Liver (tissue), 9 donors: ENCODE results near the gene RNF151. TPM values are rescaled to one million over a fixed set of nuclear protein-coding genes. Genes with fewer than 3 reads are reported as not detected.

Experiments used
- DNase-seq: peaks from one replicate; pipeline ENCODE4 v3.0.0-alpha.2; 2017; ENCODE audit warnings: low spot score
- H3K27ac ChIP-seq, 2 donors: one replicate each; pipeline ENCODE4 v1.7.0; 2013; ENCODE audit warnings: inconsistent platforms in 2 of 2, low read length in 2 of 2, control low read depth in 1 of 2, low read depth in 1 of 2, mild to moderate bottlenecking in 1 of 2
- H3K27me3 ChIP-seq, 4 donors: one replicate each; pipeline versions ENCODE4 v1.6.1 to v1.7.0; 2013; ENCODE audit warnings: low read length in 3 of 4, inconsistent platforms in 1 of 4, mild to moderate bottlenecking in 1 of 4, moderate library complexity in 1 of 4; ENCODE audit not compliant: control insufficient read depth in 4 of 4, insufficient read depth in 4 of 4
- H3K36me3 ChIP-seq, 4 donors: one replicate each; pipeline versions ENCODE4 v1.6.1 to v1.7.0; 2013; ENCODE audit warnings: low read length in 3 of 4, mild to moderate bottlenecking in 3 of 4, low read depth in 1 of 4, moderate library complexity in 1 of 4; ENCODE audit not compliant: control insufficient read depth in 4 of 4, insufficient read depth in 3 of 4
- H3K4me1 ChIP-seq, 4 donors: one replicate each; pipeline versions ENCODE4 v1.6.1 to v1.7.0; 2013; ENCODE audit warnings: low read length in 3 of 4, mild to moderate bottlenecking in 3 of 4, moderate library complexity in 1 of 4; ENCODE audit not compliant: control insufficient read depth in 4 of 4, insufficient read depth in 4 of 4
- H3K4me3 ChIP-seq, 3 donors: one replicate each; pipeline versions ENCODE4 v1.6.1 to v1.7.0; 2013; ENCODE audit warnings: low read length in 3 of 3, control low read depth in 1 of 3, low read depth in 1 of 3, mild to moderate bottlenecking in 1 of 3
- H3K9ac ChIP-seq, 2 donors: one replicate each; pipeline ENCODE4 v1.7.0; 2013; ENCODE audit warnings: low read length in 2 of 2, mild to moderate bottlenecking in 2 of 2, moderate library complexity in 2 of 2, control low read depth in 1 of 2, low read depth in 1 of 2
- H3K9me3 ChIP-seq, 4 donors: one replicate each; pipeline versions ENCODE4 v1.6.1 to v1.7.0; 2013; ENCODE audit warnings: low read length in 3 of 4; ENCODE audit not compliant: control insufficient read depth in 4 of 4
- CTCF ChIP-seq: fragments of 150-350 bp; IDR thresholded peaks from 2 replicates; pipeline ENCODE4 v1.5.1; 2017; ENCODE audit warnings: improper control_type of control experiment, low read depth, low read length; ENCODE audit not compliant: missing input control
- EGR1 ChIP-seq, 2 donors: IDR thresholded peaks; 2 replicates each; pipeline ENCODE4 v1.6.1; 2016 to 2018; ENCODE audit warnings: antibody characterized with exemption in 2 of 2, low read depth in 2 of 2
- FOXA1 ChIP-seq: IDR thresholded peaks from 2 replicates; pipeline ENCODE4 v1.6.1; 2016; ENCODE audit warnings: antibody characterized with exemption
- FOXA2 ChIP-seq: IDR thresholded peaks from 2 replicates; pipeline ENCODE4 v1.6.1; 2016; ENCODE audit warnings: antibody characterized with exemption
- GABPA ChIP-seq, 2 donors: IDR thresholded peaks in 1 of 2; conservative IDR thresholded peaks in 1 of 2; 2 replicates each; pipeline ENCODE4 v1.6.1; 2016; ENCODE audit warnings: antibody characterized with exemption in 2 of 2, mild to moderate bottlenecking in 1 of 2, moderate library complexity in 1 of 2
- HNF4A ChIP-seq, 2 donors: conservative IDR thresholded peaks; 2 replicates each; pipeline ENCODE4 v1.6.1; 2016; ENCODE audit warnings: antibody characterized with exemption in 2 of 2, mild to moderate bottlenecking in 2 of 2
- REST ChIP-seq: IDR thresholded peaks from 2 replicates; pipeline ENCODE4 v1.6.1; 2016; ENCODE audit warnings: antibody characterized with exemption, mild to moderate bottlenecking
- RXRA ChIP-seq, 2 donors: IDR thresholded peaks; 2 replicates each; pipeline ENCODE4 v1.6.1; 2017 to 2018; ENCODE audit warnings: antibody characterized with exemption in 2 of 2, mild to moderate bottlenecking in 1 of 2
- SP1 ChIP-seq: IDR thresholded peaks from 2 replicates; pipeline ENCODE4 v1.6.1; 2018; ENCODE audit warnings: antibody characterized with exemption, mild to moderate bottlenecking
- TAF1 ChIP-seq: conservative IDR thresholded peaks from 2 replicates; pipeline ENCODE4 v1.6.1; 2016; ENCODE audit warnings: antibody characterized with exemption, mild to moderate bottlenecking
- YY1 ChIP-seq: IDR thresholded peaks from 2 replicates; pipeline ENCODE4 v1.6.1; 2016; ENCODE audit warnings: antibody characterized with exemption, mild to moderate bottlenecking
- WGBS: extraction: QIAGEN DNeasy Blood & Tissue Kit; methylation state at CpG from one replicate; pipeline ENCODE4 v1.1.7; 2013; 5-methylcytosine and 5-hydroxymethylcytosine counted together
- polyA plus RNA-seq, 2 donors: library from polyadenylated mRNA; stranded (reverse) in 1 of 2; unstranded in 1 of 2; fragments of 200-250 nt in 1 of 2; fragments of >200 nt in 1 of 2; fragmentation: Nextera tagmentation in 1 of 2; extraction: Ambion mirVana in 1 of 2; gene quantifications; one replicate each; pipeline versions ENCODE4 v1.2.1 to v1.2.3, GENCODE V29; 2013 to 2015
- total RNA-seq, 2 donors: library from RNA; depleted of rRNA; stranded (reverse); fragments of >200 nt; gene quantifications; one replicate each; pipeline ENCODE4 v1.2.3, GENCODE V29; 2014
- TF ChIP-seq, protein P1 (sequence below): IDR thresholded peaks from 2 replicates; pipeline ENCODE4 v1.6.1; 2016; ENCODE audit warnings: antibody characterized with exemption
- TF ChIP-seq, protein P2 (sequence below): IDR thresholded peaks from 2 replicates; pipeline ENCODE4 v1.6.1; 2016; ENCODE audit warnings: antibody characterized with exemption
- donor health status: healthy.
- donor health status: healthy.
- donor health status: healthy.
- donor health status: healthy.
- donor health status: healthy.

The RNF151 gene
- total and polyA plus RNA-seq, 4 donors: not detected

- Histone ChIP-seq H3K36me3 (peaks cover 4 to 30% (median 6%) of the 10 kb centered on the region in 4 donors), H3K9ac (no peak within 1 kb of the TSS), H3K27ac (no peak within 1 kb of the TSS), H3K4me1 (peaks cover 5 to 31% (median 17%) of the 10 kb centered on the region in 4 donors), H3K9me3 (no peaks in the 10 kb centered on the region), H3K27me3 (no peaks in the 10 kb centered on the region), H3K4me3 (no peak within 1 kb of the TSS)
- TF ChIP-seq FOXA1 (no peak), GABPA (IDR thresholded peaks at IDR 0.05 in 1 of 2, conservative IDR thresholded peaks at IDR 0.05 in 1 of 2) (no peak), FOXA2 (no peak), YY1 (no peak), RXRA (IDR thresholded peaks at IDR 0.05) (no peak), SP1 (no peak), EGR1 (IDR thresholded peaks at IDR 0.05; ENCODE audit: low read depth in 2 of 2) (no peak), HNF4A (conservative IDR thresholded peaks at IDR 0.05) (no peak), REST (no peak)
- TF ChIP-seq, protein P1, sequence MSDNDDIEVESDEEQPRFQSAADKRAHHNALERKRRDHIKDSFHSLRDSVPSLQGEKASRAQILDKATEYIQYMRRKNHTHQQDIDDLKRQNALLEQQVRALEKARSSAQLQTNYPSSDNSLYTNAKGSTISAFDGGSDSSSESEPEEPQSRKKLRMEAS: no peak
- TF ChIP-seq, protein P2, sequence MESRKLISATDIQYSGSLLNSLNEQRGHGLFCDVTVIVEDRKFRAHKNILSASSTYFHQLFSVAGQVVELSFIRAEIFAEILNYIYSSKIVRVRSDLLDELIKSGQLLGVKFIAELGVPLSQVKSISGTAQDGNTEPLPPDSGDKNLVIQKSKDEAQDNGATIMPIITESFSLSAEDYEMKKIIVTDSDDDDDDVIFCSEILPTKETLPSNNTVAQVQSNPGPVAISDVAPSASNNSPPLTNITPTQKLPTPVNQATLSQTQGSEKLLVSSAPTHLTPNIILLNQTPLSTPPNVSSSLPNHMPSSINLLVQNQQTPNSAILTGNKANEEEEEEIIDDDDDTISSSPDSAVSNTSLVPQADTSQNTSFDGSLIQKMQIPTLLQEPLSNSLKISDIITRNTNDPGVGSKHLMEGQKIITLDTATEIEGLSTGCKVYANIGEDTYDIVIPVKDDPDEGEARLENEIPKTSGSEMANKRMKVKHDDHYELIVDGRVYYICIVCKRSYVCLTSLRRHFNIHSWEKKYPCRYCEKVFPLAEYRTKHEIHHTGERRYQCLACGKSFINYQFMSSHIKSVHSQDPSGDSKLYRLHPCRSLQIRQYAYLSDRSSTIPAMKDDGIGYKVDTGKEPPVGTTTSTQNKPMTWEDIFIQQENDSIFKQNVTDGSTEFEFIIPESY: no peak
- DNase-seq: no peak
- WGBS: 61% methylated on average over 6 of the region's 6 CpGs
Observed at GRCh38 chr16:1981398-1981836, 14.8 kb downstream of the RNF151 start, which contains the start of gene NOXO1. Gene NOXO1 (minus strand): TSS chr16:1981469. CDS start chr16:1981179, 290 bp downstream.

DNA sequence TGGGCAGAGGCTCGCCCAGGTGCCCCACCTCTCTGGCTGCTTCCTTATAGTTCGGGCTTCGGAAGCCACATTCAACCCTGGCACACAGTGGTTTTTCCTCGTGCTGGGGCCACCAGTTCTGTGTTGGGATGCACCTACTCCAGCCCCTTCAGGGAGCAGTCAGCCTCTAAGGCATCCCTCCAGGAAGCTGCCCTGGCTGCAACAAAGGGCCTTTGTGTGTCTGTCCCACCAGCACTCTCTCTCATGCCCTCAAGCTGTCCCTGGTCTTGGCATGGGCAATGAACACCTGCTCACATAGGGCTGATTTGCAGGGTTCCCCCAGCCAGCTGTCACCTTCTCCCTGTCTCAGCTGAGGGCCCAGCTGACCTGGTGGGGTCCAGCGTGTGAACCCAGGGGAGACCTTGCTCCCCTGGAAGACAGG lies 15.4 kb downstream of the RNF151 start:
- Histone ChIP-seq H3K9ac (no peak overlapping the region), H3K27me3 (no peaks in the 10 kb centered on the region), H3K36me3 (peaks cover 0 to 30% (median 3%) of the 10 kb centered on the region in 4 donors), H3K9me3 (no peaks in the 10 kb centered on the region), H3K27ac (no peak overlapping the region), H3K4me3 (no peak overlapping the region), H3K4me1 (peaks cover 5 to 31% (median 17%) of the 10 kb centered on the region in 4 donors)
- WGBS: 62% methylated on average over 5 of the region's 5 CpGs
- DNase-seq: no peak
- TF ChIP-seq CTCF (no peak), TAF1 (no peak), YY1 (no peak), RXRA (IDR thresholded peaks at IDR 0.05) (no peak)
- TF ChIP-seq, protein P2: no peak
- TF ChIP-seq, protein P1: no peak
